OCI-LY7 (cell line): ENCODE results near the gene UGCG. TPM values are rescaled to one million over a fixed set of nuclear protein-coding genes. Genes with fewer than 3 reads are reported as not detected.

Experiments
- BruUV-seq: library from RNA; stranded (reverse); fragments of 400-500 nt; replicated peaks from 2 replicates; lab custom pipeline; 2021; lab: Mats Ljungman, UMichigan
- CTCF ChIA-PET: fragments of 300-600 bp; sonication (Branson Sonifier 250); formaldehyde crosslinking; loops from one replicate; lab custom pipeline; 2022; ENCODE audit warnings: antibody characterized with exemption; ENCODE audit not compliant: unreplicated experiment; lab: Charles Lee
- POLR2A ChIA-PET: fragments of 300-600 bp; sonication (Branson Sonifier 250); formaldehyde crosslinking; loops from one replicate; lab custom pipeline; 2022; ENCODE audit warnings: antibody characterized with exemption; lab: Charles Lee
- DNase-seq: peaks from one replicate; pipeline ENCODE4 v3.0.0-alpha.2; 2015; ENCODE audit warnings: low spot score
- H2AFZ ChIP-seq: fragments of 200-600 bp; sonication (generic), shearing (Covaris generic); 2 replicates; pipeline ENCODE4 v1.6.1; 2014; ENCODE audit warnings: mild to moderate bottlenecking, antibody characterized with exemption, low read length, moderate library complexity
- H3K27ac ChIP-seq: fragments of 200-600 bp; sonication (generic); 2 replicates; pipeline ENCODE4 v1.5.1; 2014; ENCODE audit warnings: mixed run types, low read depth, mild to moderate bottlenecking, moderate library complexity, low read length, inconsistent platforms; ENCODE audit not compliant: poor library complexity, severe bottlenecking
- H3K36me3 ChIP-seq: fragments of 200-600 bp; sonication (generic); 2 replicates; pipeline ENCODE4 v1.6.1; 2014; ENCODE audit warnings: mild to moderate bottlenecking, antibody characterized with exemption, low read length, moderate library complexity, mixed read lengths; ENCODE audit not compliant: insufficient read depth
- H3K4me1 ChIP-seq: fragments of 200-600 bp; sonication (generic); 2 replicates; pipeline ENCODE4 v1.5.1; 2014; ENCODE audit warnings: mild to moderate bottlenecking, low read length; ENCODE audit not compliant: insufficient read depth, poor library complexity, severe bottlenecking
- H3K4me2 ChIP-seq: fragments of 200-600 bp; sonication (generic); 2 replicates; pipeline ENCODE4 v1.6.1; 2014; ENCODE audit warnings: mild to moderate bottlenecking, low read length
- H3K4me3 ChIP-seq: fragments of 200-600 bp; sonication (generic); 2 replicates; pipeline ENCODE4 v1.5.1; 2014; ENCODE audit warnings: mild to moderate bottlenecking, low read depth, low read length; ENCODE audit not compliant: poor library complexity, severe bottlenecking
- H3K79me2 ChIP-seq: fragments of 200-600 bp; sonication (generic); 2 replicates; pipeline ENCODE4 v1.6.1; 2016; ENCODE audit warnings: low read depth, mild to moderate bottlenecking, low read length, moderate library complexity, mixed read lengths; ENCODE audit not compliant: insufficient read depth
- H3K9me2 ChIP-seq: fragments of 200-600 bp; sonication (generic); 2 replicates; pipeline ENCODE4 v1.6.1; 2016; ENCODE audit warnings: mild to moderate bottlenecking, low read length, mixed read lengths; ENCODE audit not compliant: insufficient read depth
- H3K9me3 ChIP-seq: fragments of 200-600 bp; sonication (generic); 2 replicates; pipeline ENCODE4 v1.6.1; 2014; ENCODE audit warnings: mild to moderate bottlenecking, mixed run types, low read length, mixed read lengths
- H4K20me1 ChIP-seq: fragments of 200-600 bp; sonication (generic); 2 replicates; pipeline ENCODE4 v1.6.1; 2014; ENCODE audit warnings: mild to moderate bottlenecking, antibody characterized with exemption, low read length, moderate library complexity, mixed read lengths; ENCODE audit not compliant: insufficient read depth
- EZH2phosphoT487 ChIP-seq: fragments of 200-600 bp; sonication (generic); IDR thresholded peaks from 2 replicates; pipeline ENCODE4 v1.6.1; 2018; ENCODE audit warnings: low read depth, borderline replicate concordance, mild to moderate bottlenecking, mixed run types, antibody characterized with exemption, low read length, moderate library complexity, mixed read lengths
- intact Hi-C: fragments of 100-400 bp; cut with micrococcal nuclease; formaldehyde crosslinking; loops from one replicate; pipeline ENCODE4 v1.10.0; 2022; ENCODE audit not compliant: unreplicated experiment
- total RNA-seq, 2 experiments: library from RNA; depleted of rRNA in 1 of 2; stranded (reverse); fragments of >200 nt in 1 of 2; shearing (Covaris generic) in 1 of 2; gene quantifications; 2 replicates each; pipeline ENCODE4 v1.2.3, GENCODE V29; 2014 to 2022
- TF ChIP-seq, protein P1 (sequence below): fragments of 200-600 bp; sonication (generic); conservative IDR thresholded peaks from 2 replicates; pipeline ENCODE4 v1.5.1; 2014; ENCODE audit warnings: mild to moderate bottlenecking, antibody characterized with exemption, low read length, moderate library complexity, mixed read lengths

The UGCG gene
- total RNA-seq, 2 experiments from 2014 or later: 12.9 to 14.7 TPM

- H3K9me3 ChIP-seq: no peaks in the 10 kb centered on the region
- no peak overlapping the region for H2AFZ ChIP-seq
- POLR2A ChIA-PET: interaction anchor here (1.6 to 2.1 kb wide), 2 partner anchors 13 to 40 kb away, joined by 3 to 5 read pairs; partner anchors contain the start of gene UGCG
- no peak for TF ChIP-seq EZH2phosphoT487
- TF ChIP-seq, protein P1, sequence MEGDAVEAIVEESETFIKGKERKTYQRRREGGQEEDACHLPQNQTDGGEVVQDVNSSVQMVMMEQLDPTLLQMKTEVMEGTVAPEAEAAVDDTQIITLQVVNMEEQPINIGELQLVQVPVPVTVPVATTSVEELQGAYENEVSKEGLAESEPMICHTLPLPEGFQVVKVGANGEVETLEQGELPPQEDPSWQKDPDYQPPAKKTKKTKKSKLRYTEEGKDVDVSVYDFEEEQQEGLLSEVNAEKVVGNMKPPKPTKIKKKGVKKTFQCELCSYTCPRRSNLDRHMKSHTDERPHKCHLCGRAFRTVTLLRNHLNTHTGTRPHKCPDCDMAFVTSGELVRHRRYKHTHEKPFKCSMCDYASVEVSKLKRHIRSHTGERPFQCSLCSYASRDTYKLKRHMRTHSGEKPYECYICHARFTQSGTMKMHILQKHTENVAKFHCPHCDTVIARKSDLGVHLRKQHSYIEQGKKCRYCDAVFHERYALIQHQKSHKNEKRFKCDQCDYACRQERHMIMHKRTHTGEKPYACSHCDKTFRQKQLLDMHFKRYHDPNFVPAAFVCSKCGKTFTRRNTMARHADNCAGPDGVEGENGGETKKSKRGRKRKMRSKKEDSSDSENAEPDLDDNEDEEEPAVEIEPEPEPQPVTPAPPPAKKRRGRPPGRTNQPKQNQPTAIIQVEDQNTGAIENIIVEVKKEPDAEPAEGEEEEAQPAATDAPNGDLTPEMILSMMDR: no peak
- no peaks in the 10 kb centered on the region for H4K20me1 ChIP-seq
- H3K4me1 ChIP-seq: no peaks in the 10 kb centered on the region
- H3K9me2 ChIP-seq: no peaks in the 10 kb centered on the region
- H3K36me3 ChIP-seq: peaks cover 38% of the 10 kb centered on the region
- H3K4me3 ChIP-seq: no peak overlapping the region
- no peak overlapping the region for H3K27ac ChIP-seq
- CTCF ChIA-PET: no interaction called here
- no peak overlapping the region for H3K4me2 ChIP-seq
- no peaks in the 10 kb centered on the region for H3K79me2 ChIP-seq
- BruUV-seq: no TSS peak
- intact Hi-C loops: no loop called here
- no peak for DNase-seq
Measured at GRCh38 chr9:111936391-111936790, 39.8 kb downstream of the UGCG start.

DNA sequence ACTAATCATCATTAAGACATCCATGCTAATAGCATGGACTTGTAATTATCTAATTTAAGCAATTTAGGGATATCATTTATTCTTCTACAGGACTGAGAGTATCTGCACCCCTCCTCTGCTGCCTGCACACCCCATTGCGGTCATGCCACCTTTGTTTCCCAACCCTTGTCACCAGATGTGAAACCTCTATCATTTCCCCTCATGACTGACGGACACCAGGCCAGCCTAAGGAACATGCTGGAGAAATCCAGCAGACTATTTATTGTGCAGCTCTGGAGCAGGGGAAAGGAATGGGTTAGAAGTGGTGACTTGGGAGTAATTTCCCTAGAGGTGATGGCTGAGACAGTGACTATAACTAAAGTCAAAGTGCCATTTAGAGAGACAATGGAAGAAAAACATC is 40.7 kb downstream of the UGCG start:
- Histone ChIP-seq H3K4me3 (no peak overlapping the region), H3K36me3 (peaks cover 29% of the 10 kb centered on the region), H3K9me3 (no peaks in the 10 kb centered on the region), H3K4me2 (no peak overlapping the region), H3K9me2 (no peaks in the 10 kb centered on the region), H4K20me1 (no peaks in the 10 kb centered on the region), H3K4me1 (no peaks in the 10 kb centered on the region), H2AFZ (no peak overlapping the region), H3K27ac (no peak overlapping the region), H3K79me2 (no peaks in the 10 kb centered on the region)
- ChIA-PET CTCF (no interaction called here), POLR2A (interaction anchor here (1.6 to 2.1 kb wide), 2 partner anchors 14 to 41 kb away, joined by 3 to 5 read pairs; partner anchors contain the start of gene UGCG)
- DNase-seq: no peak
- intact Hi-C loops: no loop called here
- no TSS peak for BruUV-seq
- TF ChIP-seq, protein P1: no peak
- TF ChIP-seq EZH2phosphoT487: no peak

- H3K9me3 ChIP-seq: no peaks in the 10 kb centered on the region
- H3K4me3 ChIP-seq: no peak overlapping the region
- H3K4me1 ChIP-seq: no peaks in the 10 kb centered on the region
- H3K27ac ChIP-seq: no peak overlapping the region
- intact Hi-C loops: no loop called here
- POLR2A ChIA-PET: interaction anchor here (2.1 kb wide), 1 partner anchor 14 kb away, joined by 5 read pairs; no protein-coding TSS in a partner anchor
- H2AFZ ChIP-seq: no peak overlapping the region
- peaks cover 24% of the 10 kb centered on the region for H3K36me3 ChIP-seq
- DNase-seq: no peak
- H3K4me2 ChIP-seq: no peak overlapping the region
- CTCF ChIA-PET: no interaction called here
- H3K9me2 ChIP-seq: no peaks in the 10 kb centered on the region
- no peaks in the 10 kb centered on the region for H3K79me2 ChIP-seq
- no TSS peak for BruUV-seq
- TF ChIP-seq, protein P1: no peak
- TF ChIP-seq EZH2phosphoT487: no peak
- H4K20me1 ChIP-seq: no peaks in the 10 kb centered on the region
Measured at GRCh38 chr9:111937781-111938426, 41.3 kb downstream of the UGCG start.
